Gastroesophageal sphincter (tissue), 4 donors: ENCODE measurements around the gene COX4I1. TPM values are rescaled to one million over a fixed set of nuclear protein-coding genes. Genes with fewer than 3 reads are reported as not detected.

Experiments used
- ATAC-seq: fragments of 150-250 bp; one replicate; pipeline ENCODE4 v1.9.1; 2016; ENCODE audit warnings: mild to moderate bottlenecking, moderate library complexity
- H3K27ac ChIP-seq, 4 donors: fragments of 200-600 bp; sonication (generic) in 3 of 4; 1 replicate in 3 of 4; 2 replicates in 1 of 4; pipeline ENCODE4 v1.5.1; 2016 to 2019
- H3K27me3 ChIP-seq: fragments of 200-600 bp; sonication (generic); one replicate; pipeline ENCODE4 v1.5.1; 2019
- H3K36me3 ChIP-seq, 2 donors: fragments of 200-600 bp; sonication (generic); one replicate each; pipeline ENCODE4 v1.5.1; 2019; ENCODE audit warnings: control low read depth in 1 of 2
- H3K4me1 ChIP-seq, 3 donors: fragments of 200-600 bp; sonication (generic); 1 replicate in 2 of 3; 2 replicates in 1 of 3; pipeline ENCODE4 v1.5.1; 2016 to 2019; ENCODE audit warnings: control low read depth in 2 of 3
- H3K4me3 ChIP-seq, 2 donors: fragments of 200-600 bp; sonication (generic); one replicate each; pipeline ENCODE4 v1.5.1; 2019; ENCODE audit warnings: mild to moderate bottlenecking in 1 of 2, moderate library complexity in 1 of 2
- H3K9me3 ChIP-seq, 3 donors: fragments of 200-600 bp; sonication (generic); one replicate each; pipeline ENCODE4 v1.5.1; 2017 to 2019; ENCODE audit warnings: control low read depth in 2 of 3
- EP300 ChIP-seq: sonication (generic); formaldehyde crosslinking; IDR thresholded peaks from one replicate; pipeline ENCODE4 v1.6.1; 2017; ENCODE audit warnings: antibody characterized with exemption, mild to moderate bottlenecking
- POLR2A ChIP-seq, 2 donors: fragments of 450-650 bp; IDR thresholded peaks; one replicate each; pipeline ENCODE4 v1.6.1; 2017; ENCODE audit warnings: antibody characterized with exemption in 2 of 2, mild to moderate bottlenecking in 2 of 2, moderate library complexity in 1 of 2
- POLR2AphosphoS5 ChIP-seq: sonication (generic); formaldehyde crosslinking; IDR thresholded peaks from one replicate; pipeline ENCODE4 v1.6.1; 2017; ENCODE audit warnings: antibody characterized with exemption
- WGBS, 2 donors: methylation state at CpG; one replicate each; pipeline ENCODE4 v1.1.5; 2018; ENCODE audit warnings: low coverage in 1 of 2; 5-methylcytosine and 5-hydroxymethylcytosine counted together
- total RNA-seq, 4 donors: library from RNA; depleted of rRNA; stranded (reverse); fragments of >200 nt; gene quantifications; one replicate each; pipeline ENCODE4 v1.1.0, GENCODE V29; 2016
- TF ChIP-seq, protein P1 (sequence below), 4 experiments: fragments of 200-600 bp in 2 of 4; fragments of 450-650 bp in 2 of 4; sonication (generic) in 1 of 4; IDR thresholded peaks; one replicate each; pipeline ENCODE4 v1.5.1; 2017 to 2019; ENCODE audit warnings: antibody characterized with exemption in 4 of 4, mild to moderate bottlenecking in 2 of 4, moderate library complexity in 2 of 4

Gene COX4I1
- total RNA-seq, 4 donors from 2014 or later: 465 to 597 (median 507) TPM

- no peaks in the 10 kb centered on the region for H3K9me3 ChIP-seq
- ATAC-seq: no peak
- peaks cover 10% of the 10 kb centered on the region for H3K27me3 ChIP-seq
- H3K27ac ChIP-seq: no peak overlapping the region
- peaks cover 0 to 12% of the 10 kb centered on the region in 2 donors for H3K36me3 ChIP-seq
- no peak for TF ChIP-seq POLR2AphosphoS5
- TF ChIP-seq, protein P1, sequence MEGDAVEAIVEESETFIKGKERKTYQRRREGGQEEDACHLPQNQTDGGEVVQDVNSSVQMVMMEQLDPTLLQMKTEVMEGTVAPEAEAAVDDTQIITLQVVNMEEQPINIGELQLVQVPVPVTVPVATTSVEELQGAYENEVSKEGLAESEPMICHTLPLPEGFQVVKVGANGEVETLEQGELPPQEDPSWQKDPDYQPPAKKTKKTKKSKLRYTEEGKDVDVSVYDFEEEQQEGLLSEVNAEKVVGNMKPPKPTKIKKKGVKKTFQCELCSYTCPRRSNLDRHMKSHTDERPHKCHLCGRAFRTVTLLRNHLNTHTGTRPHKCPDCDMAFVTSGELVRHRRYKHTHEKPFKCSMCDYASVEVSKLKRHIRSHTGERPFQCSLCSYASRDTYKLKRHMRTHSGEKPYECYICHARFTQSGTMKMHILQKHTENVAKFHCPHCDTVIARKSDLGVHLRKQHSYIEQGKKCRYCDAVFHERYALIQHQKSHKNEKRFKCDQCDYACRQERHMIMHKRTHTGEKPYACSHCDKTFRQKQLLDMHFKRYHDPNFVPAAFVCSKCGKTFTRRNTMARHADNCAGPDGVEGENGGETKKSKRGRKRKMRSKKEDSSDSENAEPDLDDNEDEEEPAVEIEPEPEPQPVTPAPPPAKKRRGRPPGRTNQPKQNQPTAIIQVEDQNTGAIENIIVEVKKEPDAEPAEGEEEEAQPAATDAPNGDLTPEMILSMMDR (IDR thresholded peaks at IDR 0.05): no peak
- no peak for TF ChIP-seq EP300
- TF ChIP-seq POLR2A (IDR thresholded peaks at IDR 0.05): no peak
- H3K4me1 ChIP-seq: no peaks in the 10 kb centered on the region
- no peak overlapping the region for H3K4me3 ChIP-seq
- WGBS, 2 donors: 55% methylated on average over 6 of the region's 8 CpGs; no CpG with 5 or more reads in 1 of the 2 donors
Observed at GRCh38 chr16:85767531-85767930, 32.0 kb upstream of the COX4I1 start.

GRCh38 chr16:85768199-85768598 lies 31.3 kb upstream of the COX4I1 start:
- ATAC-seq: no peak
- H3K27ac ChIP-seq: no peak overlapping the region
- no peaks in the 10 kb centered on the region for H3K4me1 ChIP-seq
- H3K36me3 ChIP-seq: peaks cover 0 to 12% of the 10 kb centered on the region in 2 donors
- WGBS, 2 donors: 43% methylated on average over 1 of the region's 2 CpGs; no CpG with 5 or more reads in 1 of the 2 donors
- no peak overlapping the region for H3K4me3 ChIP-seq
- no peak for TF ChIP-seq POLR2AphosphoS5
- no peak for TF ChIP-seq POLR2A (IDR thresholded peaks at IDR 0.05)
- TF ChIP-seq EP300: no peak
- TF ChIP-seq, protein P1 (IDR thresholded peaks at IDR 0.05): no peak
- H3K9me3 ChIP-seq: no peaks in the 10 kb centered on the region
- H3K27me3 ChIP-seq: peaks cover 3% of the 10 kb centered on the region

GRCh38 chr16:85770741-85771140 lies 28.8 kb upstream of the COX4I1 start:
- TF ChIP-seq, protein P1 (IDR thresholded peaks at IDR 0.05): no peak
- TF ChIP-seq POLR2A (IDR thresholded peaks at IDR 0.05): no peak
- TF ChIP-seq POLR2AphosphoS5: no peak
- TF ChIP-seq EP300: no peak
- Histone ChIP-seq H3K27me3 (no peaks in the 10 kb centered on the region), H3K4me3 (no peak overlapping the region), H3K27ac (no peak overlapping the region), H3K4me1 (no peaks in the 10 kb centered on the region), H3K36me3 (peaks cover 0 to 23% of the 10 kb centered on the region in 2 donors), H3K9me3 (no peaks in the 10 kb centered on the region)
- WGBS, 2 donors: 95 to 97% methylated on average over 4 to 6 of the region's 6 CpGs
- no peak for ATAC-seq

DNA sequence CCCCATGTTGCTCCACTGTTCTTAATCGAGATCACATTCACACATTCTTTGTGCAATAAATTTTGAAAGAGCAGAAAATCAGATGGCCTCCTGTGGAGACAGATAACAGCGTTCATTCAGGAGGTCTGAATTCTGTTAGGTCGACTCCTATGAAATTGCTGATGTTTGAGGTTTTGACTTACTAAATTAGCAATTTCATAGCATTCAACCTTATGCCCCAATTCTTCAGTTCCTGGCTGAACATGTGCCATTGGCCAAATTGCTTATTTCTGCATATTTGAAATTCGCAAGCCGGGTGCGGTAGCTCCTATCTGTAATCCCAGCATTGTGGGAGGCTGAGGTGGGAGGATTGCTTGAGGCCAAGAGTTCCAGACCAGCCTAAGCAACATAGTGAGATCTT lies 26.5 kb upstream of the COX4I1 start:
- WGBS, 2 donors: 79 to 93% methylated on average over 3 to 5 of the region's 6 CpGs
- no peaks in the 10 kb centered on the region for H3K4me1 ChIP-seq
- no peak for TF ChIP-seq POLR2A (IDR thresholded peaks at IDR 0.05)
- TF ChIP-seq, protein P1 (IDR thresholded peaks at IDR 0.05): no peak
- TF ChIP-seq POLR2AphosphoS5: no peak
- no peak for TF ChIP-seq EP300
- no peak overlapping the region for H3K27ac ChIP-seq
- no peak overlapping the region for H3K4me3 ChIP-seq
- H3K27me3 ChIP-seq: no peaks in the 10 kb centered on the region
- no peaks in the 10 kb centered on the region for H3K9me3 ChIP-seq
- peaks cover 0 to 43% of the 10 kb centered on the region in 2 donors for H3K36me3 ChIP-seq
- no peak for ATAC-seq

DNA sequence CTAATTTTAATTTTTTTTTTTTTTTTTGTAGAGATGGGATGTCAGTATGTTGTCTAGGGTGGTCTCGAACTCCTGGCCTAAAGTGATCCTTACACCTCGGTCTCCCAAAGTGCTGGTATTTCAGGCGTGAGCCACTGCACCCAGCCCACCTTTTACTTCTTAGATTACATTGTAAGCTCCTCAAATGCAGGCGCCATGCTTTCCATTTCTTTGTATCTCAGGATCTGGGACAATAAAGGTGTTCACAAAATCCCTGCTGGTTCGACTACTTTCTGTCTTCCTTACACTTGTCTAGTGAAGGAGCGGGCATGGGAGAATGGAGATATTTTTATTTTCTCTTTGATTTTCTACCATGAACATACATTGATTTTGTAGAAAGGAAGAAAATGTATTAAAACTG lies 25.4 kb upstream of the COX4I1 start:
- no peak for ATAC-seq
- H3K27me3 ChIP-seq: no peaks in the 10 kb centered on the region
- no peak overlapping the region for H3K4me3 ChIP-seq
- 94 to 95% methylated on average over 4 to 5 of the region's 6 CpGs for WGBS, 2 donors
- H3K4me1 ChIP-seq: no peaks in the 10 kb centered on the region
- H3K27ac ChIP-seq: no peak overlapping the region
- TF ChIP-seq POLR2AphosphoS5 (no peak), POLR2A (IDR thresholded peaks at IDR 0.05) (no peak), EP300 (no peak)
- TF ChIP-seq, protein P1 (IDR thresholded peaks at IDR 0.05): no peak
- H3K9me3 ChIP-seq: no peaks in the 10 kb centered on the region
- peaks cover 0 to 54% of the 10 kb centered on the region in 2 donors for H3K36me3 ChIP-seq
